CD4-positive, CD25-positive, alpha-beta regulatory T cell (primary cell): ENCODE results near the gene CCDC102A. TPM values are rescaled to one million over a fixed set of nuclear protein-coding genes. Genes with fewer than 3 reads are reported as not detected.
"Not testable (repeated sequence)": the region's sequence is repeated elsewhere in the genome, so short reads cannot be mapped to it uniquely, and the experiment has no call there.

Source experiments
- ATAC-seq, 2 donors: fragments of 150-1000 bp; cut with Tn5 transposase; one replicate each; pipeline ENCODE4 v1.10.0; 2021; ENCODE audit warnings: low read depth in 2 of 2, moderate number of reproducible peaks in 2 of 2, moderate library complexity in 1 of 2
- DNase-seq, 3 donors: peaks; one replicate each; pipeline versions ENCODE4 v3.0.0 to v3.0.0-alpha.2; 2012 to 2022; ENCODE audit warnings: mixed read lengths in 1 of 3
- H3K27ac ChIP-seq: one replicate; pipeline ENCODE4 v1.7.0; 2013; ENCODE audit warnings: mild to moderate bottlenecking, low read length; ENCODE audit not compliant: insufficient read depth, poor library complexity, severe bottlenecking
- H3K27me3 ChIP-seq: one replicate; pipeline ENCODE4 v1.7.0; 2013; ENCODE audit warnings: low read length; ENCODE audit not compliant: control insufficient read depth, insufficient read depth
- H3K36me3 ChIP-seq: one replicate; pipeline ENCODE4 v1.7.0; 2013; ENCODE audit warnings: mild to moderate bottlenecking, low read length, moderate library complexity; ENCODE audit not compliant: control insufficient read depth, insufficient read depth
- H3K4me1 ChIP-seq: 2 replicates; pipeline ENCODE4 v1.7.0; 2013; ENCODE audit warnings: mild to moderate bottlenecking, low read length; ENCODE audit not compliant: insufficient read depth, control insufficient read depth, poor library complexity, severe bottlenecking
- H3K4me3 ChIP-seq: one replicate; pipeline ENCODE4 v1.7.0; 2013; ENCODE audit warnings: low read depth, mild to moderate bottlenecking, low read length, moderate library complexity
- H3K9me3 ChIP-seq, 2 experiments: 1 replicate in 1 of 2; 2 replicates in 1 of 2; pipeline ENCODE4 v1.7.0; 2013; ENCODE audit warnings: low read length in 2 of 2, mild to moderate bottlenecking in 1 of 2, moderate library complexity in 1 of 2; ENCODE audit not compliant: control insufficient read depth in 2 of 2
- H3K27ac Mint-ChIP-seq, 3 donors: one replicate each; pipeline ENCODE4 v1.8.0; 2020 to 2022; ENCODE audit warnings: mild to moderate bottlenecking in 3 of 3, mixed read lengths in 3 of 3, moderate library complexity in 2 of 3
- H3K27me3 Mint-ChIP-seq: one replicate; pipeline ENCODE4 v1.8.0; 2022; ENCODE audit warnings: mild to moderate bottlenecking, mixed read lengths
- H3K36me3 Mint-ChIP-seq: one replicate; pipeline ENCODE4 v1.8.0; 2020; ENCODE audit warnings: mixed read lengths
- H3K4me1 Mint-ChIP-seq, 4 donors: one replicate each; pipeline ENCODE4 v1.8.0; 2020 to 2022; ENCODE audit warnings: mixed read lengths in 4 of 4, mild to moderate bottlenecking in 1 of 4
- H3K4me3 Mint-ChIP-seq, 4 donors: one replicate each; pipeline ENCODE4 v1.8.0; 2020 to 2022; ENCODE audit warnings: mild to moderate bottlenecking in 4 of 4, mixed read lengths in 4 of 4, moderate library complexity in 3 of 4
- H3K9me3 Mint-ChIP-seq, 7 donors: one replicate each; pipeline ENCODE4 v1.8.0; 2020 to 2022; ENCODE audit warnings: mixed read lengths in 7 of 7, mild to moderate bottlenecking in 3 of 7, moderate library complexity in 2 of 7
- polyA plus RNA-seq, 4 donors: library from polyadenylated mRNA; unstranded; fragments of 300-500 nt; fragmentation: Illumina TruSeq; gene quantifications; one replicate each; pipeline ENCODE4 v1.2.3, GENCODE V29; 2021
- total RNA-seq: library from RNA; stranded (reverse); gene quantifications from one replicate; pipeline ENCODE4 v1.2.3, GENCODE V29; 2022

The CCDC102A gene
- total and polyA plus RNA-seq, 5 donors from 2014 or later: 1.9 to 4.7 (median 2.9) TPM

GRCh38 chr16:57569306-57569946 lies 33.1 kb upstream of the CCDC102A start:
- Mint-ChIP-seq H3K27ac (no peak overlapping the region), H3K36me3 (peaks cover 5% of the 10 kb centered on the region), H3K4me3 (no peak overlapping the region), H3K9me3 (no peaks in the 10 kb centered on the region), H3K27me3 (peaks cover 3% of the 10 kb centered on the region), H3K4me1 (no peaks in the 10 kb centered on the region)
- Histone ChIP-seq H3K27ac (no peak overlapping the region), H3K9me3 (no peaks in the 10 kb centered on the region), H3K27me3 (no peaks in the 10 kb centered on the region), H3K36me3 (no peaks in the 10 kb centered on the region), H3K4me3 (no peak overlapping the region), H3K4me1 (no peaks in the 10 kb centered on the region)
- DNase-seq (no peak), ATAC-seq (no peak)

- not testable (repeated sequence) for H3K27me3 Mint-ChIP-seq, H3K4me1 Mint-ChIP-seq, ATAC-seq, H3K4me3 Mint-ChIP-seq, H3K4me1 ChIP-seq, H3K27me3 ChIP-seq, H3K4me3 ChIP-seq, H3K36me3 Mint-ChIP-seq, H3K27ac ChIP-seq, DNase-seq, H3K9me3 ChIP-seq, H3K9me3 Mint-ChIP-seq, H3K36me3 ChIP-seq, H3K27ac Mint-ChIP-seq
These were observed 32.4 kb upstream of the CCDC102A start for GRCh38 chr16:57568772-57569171.

GRCh38 chr16:57568173-57568678 lies 31.9 kb upstream of the CCDC102A start:
- Histone ChIP-seq H3K4me3 (no peak overlapping the region), H3K36me3 (no peaks in the 10 kb centered on the region), H3K9me3 (no peaks in the 10 kb centered on the region), H3K27ac (no peak overlapping the region), H3K27me3 (no peaks in the 10 kb centered on the region), H3K4me1 (no peaks in the 10 kb centered on the region)
- peaks cover 5% of the 10 kb centered on the region for H3K27me3 Mint-ChIP-seq
- no peaks in the 10 kb centered on the region for H3K9me3 Mint-ChIP-seq
- ATAC-seq (no peak), DNase-seq (no peak)
- no peak overlapping the region for H3K27ac Mint-ChIP-seq
- H3K36me3 Mint-ChIP-seq: peaks cover 5% of the 10 kb centered on the region
- H3K4me3 Mint-ChIP-seq: no peak overlapping the region
- H3K4me1 Mint-ChIP-seq: no peaks in the 10 kb centered on the region

DNA sequence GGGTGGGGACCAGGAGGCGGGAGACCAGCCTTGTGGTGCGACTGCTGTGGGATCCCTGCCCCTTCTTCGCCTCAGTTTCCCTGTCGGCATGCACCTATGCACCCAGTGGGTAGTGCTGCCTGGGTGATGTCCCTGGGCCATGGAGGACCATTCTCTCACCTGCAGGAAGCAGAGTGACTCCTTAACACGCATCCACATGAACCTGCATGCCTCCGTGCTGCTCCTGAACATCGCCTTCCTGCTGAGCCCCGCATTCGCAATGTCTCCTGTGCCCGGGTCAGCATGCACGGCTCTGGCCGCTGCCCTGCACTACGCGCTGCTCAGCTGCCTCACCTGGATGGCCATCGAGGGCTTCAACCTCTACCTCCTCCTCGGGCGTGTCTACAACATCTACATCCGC lies 31.3 kb upstream of the CCDC102A start:
- Mint-ChIP-seq H3K36me3 (peaks cover 5% of the 10 kb centered on the region), H3K27me3 (peaks cover 6% of the 10 kb centered on the region), H3K9me3 (no peaks in the 10 kb centered on the region), H3K4me1 (no peaks in the 10 kb centered on the region), H3K27ac (peak overlapping the region in 1 of 3 donors; percentile 4), H3K4me3 (no peak overlapping the region)
- H3K27me3 ChIP-seq: no peaks in the 10 kb centered on the region
- H3K27ac ChIP-seq: no peak overlapping the region
- no peaks in the 10 kb centered on the region for H3K9me3 ChIP-seq
- DNase-seq: no peak
- no peak overlapping the region for H3K4me3 ChIP-seq
- H3K4me1 ChIP-seq: no peaks in the 10 kb centered on the region
- no peaks in the 10 kb centered on the region for H3K36me3 ChIP-seq
- no peak for ATAC-seq

GRCh38 chr16:57566436-57566835 lies 30.1 kb upstream of the CCDC102A start:
- Histone ChIP-seq H3K9me3 (no peaks in the 10 kb centered on the region), H3K36me3 (no peaks in the 10 kb centered on the region), H3K27me3 (no peaks in the 10 kb centered on the region), H3K4me3 (no peak overlapping the region), H3K4me1 (no peaks in the 10 kb centered on the region), H3K27ac (no peak overlapping the region)
- Mint-ChIP-seq H3K27ac (no peak overlapping the region), H3K4me1 (no peaks in the 10 kb centered on the region), H3K4me3 (no peak overlapping the region), H3K27me3 (peaks cover 17% of the 10 kb centered on the region), H3K36me3 (peaks cover 5% of the 10 kb centered on the region), H3K9me3 (peaks cover 0 to 2% (median 0%) of the 10 kb centered on the region in 7 donors)
- DNase-seq: no peak
- no peak for ATAC-seq

- ATAC-seq (no peak), DNase-seq (no peak)
- Histone ChIP-seq H3K36me3 (no peaks in the 10 kb centered on the region), H3K27me3 (peaks cover 1% of the 10 kb centered on the region), H3K4me3 (no peak overlapping the region), H3K9me3 (peaks cover 0 to 1% of the 10 kb centered on the region in 2 experiments), H3K27ac (no peak overlapping the region), H3K4me1 (no peaks in the 10 kb centered on the region)
- Mint-ChIP-seq H3K27ac (no peak overlapping the region), H3K27me3 (peaks cover 22% of the 10 kb centered on the region), H3K36me3 (peaks cover 5% of the 10 kb centered on the region), H3K4me3 (no peak overlapping the region), H3K9me3 (peaks cover 0 to 7% (median 3%) of the 10 kb centered on the region in 7 donors), H3K4me1 (no peaks in the 10 kb centered on the region)
These were observed 29.1 kb upstream of the CCDC102A start for GRCh38 chr16:57565461-57565860.

- Mint-ChIP-seq H3K27ac (no peak overlapping the region), H3K36me3 (peaks cover 3% of the 10 kb centered on the region), H3K4me1 (no peaks in the 10 kb centered on the region), H3K27me3 (peaks cover 26% of the 10 kb centered on the region), H3K4me3 (no peak overlapping the region), H3K9me3 (peaks cover 0 to 12% (median 4%) of the 10 kb centered on the region in 7 donors)
- Histone ChIP-seq H3K27ac (no peak overlapping the region), H3K27me3 (peaks cover 4% of the 10 kb centered on the region), H3K9me3 (peaks cover 0 to 4% of the 10 kb centered on the region in 2 experiments), H3K4me1 (no peaks in the 10 kb centered on the region), H3K4me3 (no peak overlapping the region), H3K36me3 (no peaks in the 10 kb centered on the region)
- DNase-seq: no peak
- no peak for ATAC-seq
These were observed 28.4 kb upstream of the CCDC102A start for GRCh38 chr16:57564571-57565270.

- no peaks in the 10 kb centered on the region for H3K4me1 ChIP-seq
- no peak for DNase-seq
- H3K27ac ChIP-seq: no peak overlapping the region
- Mint-ChIP-seq H3K27me3 (peaks cover 33% of the 10 kb centered on the region), H3K36me3 (no peaks in the 10 kb centered on the region), H3K27ac (no peak overlapping the region), H3K4me1 (no peaks in the 10 kb centered on the region), H3K4me3 (no peak overlapping the region), H3K9me3 (peaks cover 0 to 12% (median 4%) of the 10 kb centered on the region in 7 donors)
- ATAC-seq: no peak
- H3K4me3 ChIP-seq: no peak overlapping the region
- H3K36me3 ChIP-seq: no peaks in the 10 kb centered on the region
- H3K9me3 ChIP-seq: peaks cover 0 to 4% of the 10 kb centered on the region in 2 experiments
- H3K27me3 ChIP-seq: peaks cover 4% of the 10 kb centered on the region
These were observed 27.4 kb upstream of the CCDC102A start for GRCh38 chr16:57563761-57564160.
